Activated CD4-positive, alpha-beta T cell treated with anti-CD3 and anti-CD28 coated beads, Interleukin-2, amount 50 U/mL, for 16 hours (primary cell): Measurements from ENCODE around the gene CSNK1A1L.
"Not testable (repeated sequence)": the region's sequence is repeated elsewhere in the genome, so short reads cannot be mapped to it uniquely, and the experiment has no call there.

Source experiments
- DNase-seq: peaks from one replicate; pipeline ENCODE4 v3.0.0-alpha.2; 2020

The CSNK1A1L gene

DNA sequence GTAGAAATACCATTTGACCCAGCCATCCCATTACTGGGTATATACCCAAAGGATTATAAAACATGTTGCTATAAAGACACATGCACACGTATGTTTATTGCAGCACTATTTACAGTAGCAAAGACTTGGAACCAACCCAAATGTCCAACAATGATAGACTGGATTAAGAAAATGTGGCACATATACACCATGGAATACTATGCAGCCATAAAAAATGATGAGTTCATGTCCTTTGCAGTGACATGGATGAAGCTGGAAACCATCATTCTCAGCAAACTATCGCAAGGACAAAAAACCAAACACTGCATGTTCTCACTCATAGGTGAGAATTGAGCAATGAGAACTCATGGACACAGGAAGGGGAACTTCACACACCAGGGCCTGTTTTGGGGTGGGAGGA lies 49.2 kb downstream of the CSNK1A1L start:
- not testable (repeated sequence) for DNase-seq
